ENCODE measurements around the gene FKBP1B. TPM values are rescaled to one million over a fixed set of nuclear protein-coding genes. Genes with fewer than 3 reads are reported as not detected.
"Not testable (repeated sequence)": the region's sequence is repeated elsewhere in the genome, so short reads cannot be mapped to it uniquely, and the experiment has no call there.

The FKBP1B gene
- total RNA-seq, 2 experiments from 2014 or later = 0.47 TPM; not detected in 1

- DNase-seq (no peak), ATAC-seq (ENCODE audit: poor library complexity) (no peak)
- no peaks in the 10 kb centered on the region for H3K4me1 ChIP-seq (ENCODE audit: insufficient read depth, low read length)
- peaks cover 13% of the 10 kb centered on the region for H3K9me3 Mint-ChIP-seq
- ChIA-PET POLR2A (no interaction called here), CTCF (no interaction called here)
- no peak for TF ChIP-seq CTCF (IDR thresholded peaks at IDR 0.05)
- H3K4me1 Mint-ChIP-seq (ENCODE audit: low read depth) = no peaks in the 10 kb centered on the region
- no peak overlapping the region for H3K27ac ChIP-seq (ENCODE audit: low read depth in 1 of 2, low read length in 2 of 2)
- H3K36me3 Mint-ChIP-seq (ENCODE audit: low read depth) = peaks cover 36% of the 10 kb centered on the region
- no peaks in the 10 kb centered on the region for H3K27me3 Mint-ChIP-seq
- H3K27ac Mint-ChIP-seq = no peak overlapping the region
- peaks cover 0 to 18% of the 10 kb centered on the region in 2 experiments for H3K9me3 ChIP-seq (ENCODE audit: control insufficient read depth in 1 of 2, insufficient read depth in 1 of 2, low read length in 2 of 2)
- no peaks in the 10 kb centered on the region for H3K27me3 ChIP-seq (ENCODE audit: control insufficient read depth in 1 of 2, insufficient read depth in 2 of 2, low read length in 2 of 2)
- peaks cover 5% of the 10 kb centered on the region for H3K36me3 ChIP-seq (ENCODE audit: insufficient read depth, low read length)
- no peak overlapping the region for H3K4me3 Mint-ChIP-seq
- intact Hi-C loops (cut with DNase I, micrococcal nuclease) = no loop called here
- H3K4me3 ChIP-seq (ENCODE audit: low read length) = no peak overlapping the region
Observed at GRCh38 chr2:24107336-24107735, 57.8 kb downstream of the FKBP1B start.

- CTCF ChIA-PET = not testable (repeated sequence)
- H3K36me3 Mint-ChIP-seq (ENCODE audit: low read depth) = peaks cover 20% of the 10 kb centered on the region
Observed at GRCh38 chr2:24109431-24109830, 59.9 kb downstream of the FKBP1B start.

GRCh38 chr2:24110660-24111303, 61.2 kb downstream of the FKBP1B start:
- ChIA-PET CTCF (no interaction called here), POLR2A (interaction anchor here (0.6 kb wide), 1 partner anchor 332 kb away, joined by 5 read pairs; no protein-coding TSS in a partner anchor)
- intact Hi-C loops (cut with DNase I, micrococcal nuclease) = no loop called here
- Mint-ChIP-seq H3K4me1 (ENCODE audit: low read depth) (no peaks in the 10 kb centered on the region), H3K27me3 (no peaks in the 10 kb centered on the region), H3K27ac (no peak overlapping the region), H3K9me3 (peaks cover 13% of the 10 kb centered on the region), H3K36me3 (ENCODE audit: low read depth) (peaks cover 20% of the 10 kb centered on the region), H3K4me3 (no peak overlapping the region)
- ATAC-seq (ENCODE audit: poor library complexity) (no peak), DNase-seq (no peak)
- no peak overlapping the region for H3K27ac ChIP-seq (ENCODE audit: low read depth in 1 of 2, low read length in 2 of 2)
- no peak for TF ChIP-seq CTCF (IDR thresholded peaks at IDR 0.05)
- H3K9me3 ChIP-seq (ENCODE audit: control insufficient read depth in 1 of 2, insufficient read depth in 1 of 2, low read length in 2 of 2) = peaks cover 0 to 9% of the 10 kb centered on the region in 2 experiments
- H3K4me3 ChIP-seq (ENCODE audit: low read length) = no peak overlapping the region
- no peaks in the 10 kb centered on the region for H3K27me3 ChIP-seq (ENCODE audit: control insufficient read depth in 1 of 2, insufficient read depth in 2 of 2, low read length in 2 of 2)
- H3K36me3 ChIP-seq (ENCODE audit: insufficient read depth, low read length) = no peaks in the 10 kb centered on the region
- no peaks in the 10 kb centered on the region for H3K4me1 ChIP-seq (ENCODE audit: insufficient read depth, low read length)

More at GRCh38 chr2:24109431-24109830, 59.9 kb downstream of the FKBP1B start:
- H3K36me3 ChIP-seq (ENCODE audit: insufficient read depth, low read length); H3K4me3 Mint-ChIP-seq; H3K4me1 Mint-ChIP-seq (ENCODE audit: low read depth); H3K4me1 ChIP-seq (ENCODE audit: insufficient read depth, low read length); POLR2A ChIA-PET; ATAC-seq (ENCODE audit: poor library complexity); H3K27ac Mint-ChIP-seq; H3K27me3 ChIP-seq (ENCODE audit: control insufficient read depth in 1 of 2, insufficient read depth in 2 of 2, low read length in 2 of 2); intact Hi-C loops (cut with DNase I, micrococcal nuclease); H3K27ac ChIP-seq (ENCODE audit: low read depth in 1 of 2, low read length in 2 of 2); H3K4me3 ChIP-seq (ENCODE audit: low read length); H3K27me3 Mint-ChIP-seq; DNase-seq: not testable (repeated sequence)
- H3K9me3 Mint-ChIP-seq = peaks cover 13% of the 10 kb centered on the region
- peaks cover 0 to 16% of the 10 kb centered on the region in 2 experiments for H3K9me3 ChIP-seq (ENCODE audit: control insufficient read depth in 1 of 2, insufficient read depth in 1 of 2, low read length in 2 of 2)

GRCh38 chr2:24111407-24111901, 61.9 kb downstream of the FKBP1B start:
- Histone ChIP-seq H3K4me1 (ENCODE audit: insufficient read depth, low read length) (no peaks in the 10 kb centered on the region), H3K9me3 (ENCODE audit: control insufficient read depth in 1 of 2, insufficient read depth in 1 of 2, low read length in 2 of 2) (peaks cover 0 to 9% of the 10 kb centered on the region in 2 experiments), H3K4me3 (ENCODE audit: low read length) (no peak overlapping the region), H3K27ac (ENCODE audit: low read depth in 1 of 2, low read length in 2 of 2) (no peak overlapping the region), H3K27me3 (ENCODE audit: control insufficient read depth in 1 of 2, insufficient read depth in 2 of 2, low read length in 2 of 2) (no peaks in the 10 kb centered on the region), H3K36me3 (ENCODE audit: insufficient read depth, low read length) (no peaks in the 10 kb centered on the region)
- TF ChIP-seq CTCF (IDR thresholded peaks at IDR 0.05) = no peak
- ATAC-seq (ENCODE audit: poor library complexity) (no peak), DNase-seq (no peak)
- H3K9me3 Mint-ChIP-seq = peaks cover 10% of the 10 kb centered on the region
- H3K4me1 Mint-ChIP-seq (ENCODE audit: low read depth) = no peaks in the 10 kb centered on the region
- H3K27me3 Mint-ChIP-seq = no peaks in the 10 kb centered on the region
- no peak overlapping the region for H3K4me3 Mint-ChIP-seq
- ChIA-PET CTCF (no interaction called here), POLR2A (no interaction called here)
- no peak overlapping the region for H3K27ac Mint-ChIP-seq
- peaks cover 19% of the 10 kb centered on the region for H3K36me3 Mint-ChIP-seq (ENCODE audit: low read depth)
- intact Hi-C loops (cut with DNase I, micrococcal nuclease) = no loop called here
